GM10266 (cell line): ENCODE results near the gene CLEC2L.
"Not testable (repeated sequence)": the region's sequence is repeated elsewhere in the genome, so short reads cannot be mapped to it uniquely, and the experiment has no call there.

Experiments used
- DNase-seq: peaks from one replicate; pipeline ENCODE4 v3.0.0; 2012; ENCODE audit errors: extremely low spot score
- TF ChIP-seq, protein P1 (sequence below): IDR thresholded peaks from 2 replicates; pipeline ENCODE4 v1.5.1; 2012; ENCODE audit warnings: mild to moderate bottlenecking, low read depth; ENCODE audit not compliant: control insufficient read depth, insufficient read depth; ENCODE audit errors: missing control alignments

CLEC2L gene

DNA sequence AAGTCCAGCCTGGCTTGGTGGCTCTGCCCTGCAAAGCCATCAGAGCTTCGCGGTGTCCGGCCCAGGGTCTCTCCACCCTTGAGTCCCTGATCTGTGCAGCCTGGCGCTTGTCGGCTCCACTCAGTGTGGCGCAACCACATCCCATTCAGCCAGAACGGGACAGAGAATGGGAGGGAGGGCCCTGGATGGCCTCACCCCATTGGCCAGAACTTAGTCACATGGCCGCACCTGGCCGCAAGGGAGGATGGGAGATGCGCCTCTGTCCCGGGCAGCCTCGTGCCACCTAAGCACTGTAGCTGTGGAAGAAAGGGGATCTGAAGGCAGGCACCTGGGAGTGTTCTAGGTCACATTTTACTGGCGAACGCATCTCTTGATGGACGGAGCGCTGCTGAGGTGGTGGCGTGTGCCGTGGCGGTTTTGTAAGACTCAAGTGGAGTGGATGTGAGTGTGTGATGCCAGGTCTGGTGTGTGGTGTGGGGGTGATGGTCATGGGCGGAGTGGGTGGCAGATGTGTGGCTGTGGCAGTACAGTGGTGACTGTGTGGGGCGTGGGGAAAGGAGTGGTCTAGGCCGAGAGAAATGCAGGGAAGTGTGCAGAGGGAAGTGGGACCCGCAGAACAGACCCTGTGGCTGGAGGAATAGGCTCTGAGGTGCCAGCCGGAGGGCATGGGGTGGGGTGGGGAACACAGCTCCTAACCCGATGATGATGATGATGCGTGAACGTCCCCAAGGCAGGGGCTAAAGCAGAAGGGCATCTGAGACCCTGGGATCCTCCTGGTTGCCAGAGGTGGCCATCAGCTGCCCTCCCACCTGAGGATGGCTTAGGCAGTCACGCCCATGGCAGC lies 19.0 kb downstream of the CLEC2L start:
- DNase-seq, result no peak
- TF ChIP-seq, protein P1, sequence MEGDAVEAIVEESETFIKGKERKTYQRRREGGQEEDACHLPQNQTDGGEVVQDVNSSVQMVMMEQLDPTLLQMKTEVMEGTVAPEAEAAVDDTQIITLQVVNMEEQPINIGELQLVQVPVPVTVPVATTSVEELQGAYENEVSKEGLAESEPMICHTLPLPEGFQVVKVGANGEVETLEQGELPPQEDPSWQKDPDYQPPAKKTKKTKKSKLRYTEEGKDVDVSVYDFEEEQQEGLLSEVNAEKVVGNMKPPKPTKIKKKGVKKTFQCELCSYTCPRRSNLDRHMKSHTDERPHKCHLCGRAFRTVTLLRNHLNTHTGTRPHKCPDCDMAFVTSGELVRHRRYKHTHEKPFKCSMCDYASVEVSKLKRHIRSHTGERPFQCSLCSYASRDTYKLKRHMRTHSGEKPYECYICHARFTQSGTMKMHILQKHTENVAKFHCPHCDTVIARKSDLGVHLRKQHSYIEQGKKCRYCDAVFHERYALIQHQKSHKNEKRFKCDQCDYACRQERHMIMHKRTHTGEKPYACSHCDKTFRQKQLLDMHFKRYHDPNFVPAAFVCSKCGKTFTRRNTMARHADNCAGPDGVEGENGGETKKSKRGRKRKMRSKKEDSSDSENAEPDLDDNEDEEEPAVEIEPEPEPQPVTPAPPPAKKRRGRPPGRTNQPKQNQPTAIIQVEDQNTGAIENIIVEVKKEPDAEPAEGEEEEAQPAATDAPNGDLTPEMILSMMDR, result no peak

DNA sequence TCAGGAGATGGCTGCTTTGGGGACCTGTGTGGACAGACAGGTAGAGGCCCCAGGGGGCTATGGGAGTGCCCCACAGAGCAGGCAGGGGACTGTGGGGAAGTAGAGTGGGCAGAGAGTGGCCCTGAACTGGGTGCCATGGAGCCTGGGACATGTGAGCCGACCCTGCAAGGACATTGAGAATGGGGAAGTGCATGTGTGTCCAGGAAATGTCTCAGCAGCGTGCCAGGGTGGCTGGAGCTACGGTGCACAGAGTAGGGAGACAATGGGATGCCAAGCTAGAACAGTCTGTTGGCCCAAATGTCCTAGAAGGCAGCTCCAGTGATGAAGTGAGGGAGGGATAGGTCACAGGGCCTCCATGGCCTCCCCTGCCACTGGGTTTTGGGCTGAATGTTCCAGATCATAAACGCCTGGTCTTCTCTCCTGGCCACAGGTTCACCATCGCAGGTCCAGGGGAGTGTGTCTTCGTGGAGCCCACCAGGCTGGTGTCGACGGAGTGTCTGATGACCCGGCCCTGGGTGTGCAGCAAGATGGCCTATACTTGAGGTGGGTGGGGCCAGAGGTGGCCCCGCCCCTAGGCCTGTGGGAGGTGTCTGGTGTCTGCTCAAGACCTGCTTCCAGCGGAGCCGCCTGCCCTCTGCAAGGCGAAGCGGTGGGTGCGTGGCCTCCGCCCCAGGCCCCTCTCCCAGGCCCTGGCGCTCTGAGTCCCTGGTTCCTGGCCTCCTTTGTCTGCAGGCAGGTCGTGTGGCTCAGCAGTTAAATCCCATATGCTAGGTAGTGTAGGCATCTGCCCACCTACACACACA lies 20.5 kb downstream of the CLEC2L start:
- no peak for DNase-seq
- TF ChIP-seq, protein P1, result no peak

GRCh38 chr7:139544645-139545044 lies 21.2 kb downstream of the CLEC2L start:
- DNase-seq, result no peak
- TF ChIP-seq, protein P1, result no peak

- no peak for DNase-seq
- TF ChIP-seq, protein P1, result no peak
Measured at GRCh38 chr7:139548302-139549028, 25.0 kb downstream of the CLEC2L start.

DNA sequence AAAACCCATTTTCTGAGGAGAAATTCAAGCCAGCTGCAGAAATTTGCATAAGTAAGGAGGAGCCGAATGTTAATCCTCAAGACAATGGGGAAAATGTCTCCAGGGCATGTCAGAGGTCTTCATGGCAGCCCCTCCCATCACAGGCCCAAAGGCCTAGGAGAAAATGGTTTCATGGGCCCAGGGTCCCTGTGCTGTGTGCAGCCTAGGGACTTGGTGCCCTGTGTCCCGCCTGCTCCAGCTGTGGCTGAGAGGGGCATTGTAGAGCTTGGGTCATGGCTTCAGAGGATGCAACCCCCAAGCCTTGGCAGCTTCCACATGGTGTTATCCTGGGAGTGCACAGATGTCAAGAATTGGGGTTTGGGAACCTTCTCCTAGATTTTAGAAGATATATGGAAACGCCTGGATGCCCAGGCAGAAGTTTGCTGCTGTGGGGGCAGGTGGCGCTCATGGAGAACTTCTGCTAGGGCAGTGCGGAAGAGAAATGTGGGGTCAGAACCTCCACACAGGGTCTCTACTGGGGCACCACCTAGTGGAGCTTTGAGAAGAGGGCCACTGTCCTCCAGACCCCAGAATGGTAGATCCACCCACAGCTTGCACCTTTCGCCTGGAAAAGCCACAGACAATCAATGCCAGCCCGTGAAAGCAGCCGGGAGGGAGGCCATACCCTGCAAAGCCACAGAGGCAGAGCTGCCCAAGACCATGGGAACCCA lies 30.7 kb downstream of the CLEC2L start:
- DNase-seq, result not testable (repeated sequence)

GRCh38 chr7:139557857-139558581 lies 34.5 kb downstream of the CLEC2L start:
- DNase-seq, result no peak
- TF ChIP-seq, protein P1, result no peak
